ENCODE data around the gene IFIT5.
"Not testable (repeated sequence)": the region's sequence is repeated elsewhere in the genome, so short reads cannot be mapped to it uniquely, and the experiment has no call there.

IFIT5 gene

GRCh38 chr10:89395141-89395540, 19.2 kb upstream of the IFIT5 start:
- no peak for DNase-seq

GRCh38 chr10:89398003-89398749, 16.2 kb upstream of the IFIT5 start:
- DNase-seq = no peak

GRCh38 chr10:89399956-89400355, 14.4 kb upstream of the IFIT5 start:
- no peak for DNase-seq

- DNase-seq = no peak
Measured at GRCh38 chr10:89403043-89403442, 11.3 kb upstream of the IFIT5 start.

GRCh38 chr10:89404104-89405047, 10.0 kb upstream of the IFIT5 start:
- DNase-seq = peak; percentile 32

GRCh38 chr10:89406178-89406577, 8.2 kb upstream of the IFIT5 start:
- DNase-seq = not testable (repeated sequence)

- DNase-seq = not testable (repeated sequence)
Measured at GRCh38 chr10:89407792-89408191, 6.6 kb upstream of the IFIT5 start.

GRCh38 chr10:89409282-89409681, 5.1 kb upstream of the IFIT5 start:
- DNase-seq = not testable (repeated sequence)

GRCh38 chr10:89410551-89410950, 3.8 kb upstream of the IFIT5 start:
- not testable (repeated sequence) for DNase-seq

- DNase-seq = not testable (repeated sequence)
Measured at GRCh38 chr10:89411135-89411534, 3.2 kb upstream of the IFIT5 start.

GRCh38 chr10:89412276-89412675, 2.1 kb upstream of the IFIT5 start:
- DNase-seq = not testable (repeated sequence)

- DNase-seq = no peak
Measured at GRCh38 chr10:89413398-89413912, 913 bp upstream of the IFIT5 start.

GRCh38 chr10:89414879-89415821, 782 bp downstream of the IFIT5 start:
- no peak for DNase-seq

GRCh38 chr10:89416465-89416864, 2.1 kb downstream of the IFIT5 start:
- DNase-seq = no peak

- no peak for DNase-seq
Measured at GRCh38 chr10:89419548-89419947, 5.2 kb downstream of the IFIT5 start.

GRCh38 chr10:89421018-89421476, 6.7 kb downstream of the IFIT5 start:
- no peak for DNase-seq

GRCh38 chr10:89425000-89425399, 10.6 kb downstream of the IFIT5 start:
- DNase-seq = no peak

- no peak for DNase-seq
Measured at GRCh38 chr10:89426230-89426868, 12.0 kb downstream of the IFIT5 start.

- no peak for DNase-seq
Measured at GRCh38 chr10:89427629-89428028, 13.3 kb downstream of the IFIT5 start.

GRCh38 chr10:89428877-89429276, 14.5 kb downstream of the IFIT5 start:
- DNase-seq = no peak

GRCh38 chr10:89431977-89432376, 17.6 kb downstream of the IFIT5 start:
- DNase-seq = no peak

GRCh38 chr10:89438525-89438924, 24.2 kb downstream of the IFIT5 start:
- no peak for DNase-seq

Data from left hindlimb (tissue), 1 donor.